ENCODE results near the gene GYS2.
"Not testable (repeated sequence)": the region's sequence is repeated elsewhere in the genome, so short reads cannot be mapped to it uniquely, and the experiment has no call there.

Gene GYS2

GRCh38 chr12:21600196-21600595 is 4.5 kb downstream of the GYS2 start:
- DNase-seq = no peak

GRCh38 chr12:21599143-21599999 is 5.3 kb downstream of the GYS2 start:
- no peak for DNase-seq

GRCh38 chr12:21598651-21599050 is 6.0 kb downstream of the GYS2 start:
- no peak for DNase-seq

- DNase-seq = not testable (repeated sequence)
Observed at GRCh38 chr12:21595356-21595755, 9.3 kb downstream of the GYS2 start.

- no peak for DNase-seq
Observed at GRCh38 chr12:21585485-21585884, 19.2 kb downstream of the GYS2 start.

- not testable (repeated sequence) for DNase-seq
Observed at GRCh38 chr12:21584403-21585182, 20.1 kb downstream of the GYS2 start.

- DNase-seq = no peak
Observed at GRCh38 chr12:21583587-21583986, 21.1 kb downstream of the GYS2 start.

- DNase-seq = no peak
Observed at GRCh38 chr12:21580748-21581516, 23.7 kb downstream of the GYS2 start.

- no peak for DNase-seq
Observed at GRCh38 chr12:21577516-21577915, 27.1 kb downstream of the GYS2 start.

- DNase-seq = no peak
Observed at GRCh38 chr12:21576431-21576830, 28.2 kb downstream of the GYS2 start.

GRCh38 chr12:21573733-21574358 is 30.8 kb downstream of the GYS2 start:
- DNase-seq = no peak

GRCh38 chr12:21571046-21571445 is 33.6 kb downstream of the GYS2 start:
- no peak for DNase-seq

- DNase-seq = no peak
Observed at GRCh38 chr12:21568115-21568514, 36.5 kb downstream of the GYS2 start.

- DNase-seq = no peak
Observed at GRCh38 chr12:21566907-21567394, 37.7 kb downstream of the GYS2 start.

GRCh38 chr12:21566223-21566906 is 38.3 kb downstream of the GYS2 start:
- no peak for DNase-seq

- DNase-seq = no peak
Observed at GRCh38 chr12:21562859-21563258, 41.8 kb downstream of the GYS2 start.

- no peak for DNase-seq
Observed at GRCh38 chr12:21561158-21561557, 43.5 kb downstream of the GYS2 start.

GRCh38 chr12:21559855-21560569 is 44.6 kb downstream of the GYS2 start:
- no peak for DNase-seq

GRCh38 chr12:21558100-21558679 is 46.5 kb downstream of the GYS2 start:
- DNase-seq = no peak

GRCh38 chr12:21553329-21553675 is 51.3 kb downstream of the GYS2 start:
- no peak for DNase-seq

All from activated gamma-delta T cell (primary cell).